HG03025 (cell line): ENCODE data around the gene AFF3.
A peak's percentile ranks its signal among the peaks of the same experiment; 100 is the strongest.

Experiments used
- ATAC-seq: cut with Tn5 transposase; IDR thresholded peaks from one replicate; pipeline ENCODE4 v1.9.1; 2021; ENCODE audit warnings: mild to moderate bottlenecking, moderate library complexity; ENCODE audit not compliant: unreplicated experiment, low FRiP score

The AFF3 gene

GRCh38 chr2:99602476-99602875 is 539.9 kb downstream of the AFF3 start:
- no peak for ATAC-seq

- ATAC-seq, result no peak
These were observed 541.3 kb downstream of the AFF3 start for GRCh38 chr2:99600981-99601651.

DNA sequence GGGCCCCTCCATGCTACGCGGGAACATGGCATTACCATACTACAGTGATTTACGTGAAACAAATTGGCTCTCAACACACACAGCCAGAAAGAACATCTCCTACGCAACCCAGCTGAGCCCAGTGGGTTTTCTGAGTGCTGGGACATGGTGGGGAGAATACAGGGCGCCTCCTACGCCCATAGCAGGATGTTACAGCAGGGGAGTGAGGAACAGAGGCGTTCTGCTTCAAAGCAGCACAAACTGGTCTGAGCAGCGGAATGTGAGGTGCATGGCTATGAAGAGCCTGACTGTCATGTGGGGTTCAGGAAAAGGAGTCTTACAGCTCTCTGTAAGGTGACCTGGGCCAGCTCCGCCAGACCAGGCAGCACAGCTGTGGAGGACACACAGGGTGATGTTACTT is 543.9 kb downstream of the AFF3 start:
- ATAC-seq, result no peak

GRCh38 chr2:99597616-99598015 is 544.8 kb downstream of the AFF3 start:
- no peak for ATAC-seq

- no peak for ATAC-seq
These were observed 547.0 kb downstream of the AFF3 start for GRCh38 chr2:99595373-99595772.

DNA sequence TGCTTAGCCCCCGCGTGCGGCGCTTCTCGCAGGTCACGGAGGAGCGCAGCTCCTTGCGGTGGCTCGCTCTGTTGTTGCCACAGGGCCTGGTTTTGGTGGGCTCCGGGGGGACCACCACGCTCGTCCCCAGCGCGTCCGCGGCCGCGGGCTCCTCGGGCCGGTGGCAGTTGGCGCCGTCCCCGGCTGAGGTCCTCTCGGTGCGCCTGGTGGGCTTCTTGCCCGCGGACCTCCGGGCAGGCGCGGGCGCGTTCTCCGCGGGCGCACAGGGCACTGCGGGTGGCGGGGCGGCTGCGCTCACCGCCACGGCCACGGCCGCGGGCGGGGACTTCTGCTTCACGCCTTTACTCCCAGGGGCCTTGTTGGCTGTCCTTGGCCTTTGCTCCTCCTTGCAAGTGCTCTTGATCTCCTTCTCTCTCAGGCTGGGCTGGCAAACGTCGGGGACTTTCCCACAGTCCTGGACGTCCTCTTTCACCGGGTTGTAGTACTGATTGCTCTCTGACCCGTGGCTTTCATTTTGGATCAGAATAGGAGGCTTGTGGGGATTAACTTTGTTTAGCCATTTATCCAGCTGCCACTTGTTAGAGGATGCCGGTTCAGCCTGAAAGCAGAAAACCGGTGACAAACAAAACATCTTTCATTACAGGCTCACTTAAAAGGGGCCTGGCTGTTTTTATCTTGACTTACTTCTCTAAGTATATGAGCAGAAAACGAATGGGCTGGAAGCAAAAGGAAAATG is 548.5 kb downstream of the AFF3 start:
- no peak for ATAC-seq

DNA sequence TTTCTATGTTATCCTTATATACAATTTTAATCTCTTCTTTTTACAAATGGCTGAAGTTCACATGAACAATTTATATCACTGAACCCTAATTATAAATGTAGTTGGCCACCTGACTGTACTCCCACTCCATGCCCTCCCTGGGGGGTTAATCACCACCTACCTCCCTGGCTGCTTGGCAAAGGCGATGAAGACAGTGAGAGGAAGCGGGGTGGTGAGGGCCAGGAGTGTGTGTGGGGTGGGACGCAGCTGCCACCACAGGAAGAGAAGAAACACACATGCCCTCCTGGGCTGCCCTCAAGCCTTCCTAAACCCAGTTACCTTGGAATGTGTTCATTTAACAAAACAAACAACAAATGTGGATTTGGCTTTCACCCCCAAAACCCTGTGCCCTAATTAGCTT is 565.6 kb downstream of the AFF3 start:
- ATAC-seq, result no peak

DNA sequence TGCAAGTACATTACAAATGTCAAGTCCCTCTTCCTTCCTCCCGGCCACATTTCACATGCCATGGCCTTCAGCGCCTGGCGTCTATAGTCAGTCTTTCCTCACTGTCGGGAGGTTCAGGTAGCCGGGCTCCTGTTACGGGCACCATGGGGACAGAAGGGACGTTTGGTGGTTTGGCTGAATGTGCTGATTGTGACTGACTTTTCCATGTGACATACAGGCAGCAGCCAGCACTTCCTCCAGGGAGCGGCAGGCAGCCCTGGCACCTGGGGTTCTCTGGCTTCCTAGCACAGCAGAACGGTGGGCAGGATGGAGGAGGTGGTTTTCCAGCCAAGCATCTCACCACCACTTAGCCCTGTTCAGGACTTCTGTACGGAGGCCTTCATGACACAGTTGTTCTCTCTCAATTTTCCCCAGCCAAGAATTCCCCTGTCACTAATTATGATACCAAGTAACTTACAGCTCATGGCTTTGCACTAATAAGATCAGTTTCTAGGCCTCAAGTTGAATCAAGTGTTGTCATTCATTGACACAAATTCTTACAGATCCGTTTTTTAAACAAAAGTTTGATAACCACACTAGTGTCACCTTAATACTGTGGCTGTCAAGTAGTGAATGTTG is 568.6 kb downstream of the AFF3 start:
- ATAC-seq, result no peak

- no peak for ATAC-seq
These were observed 569.8 kb downstream of the AFF3 start for GRCh38 chr2:99572373-99573164.

DNA sequence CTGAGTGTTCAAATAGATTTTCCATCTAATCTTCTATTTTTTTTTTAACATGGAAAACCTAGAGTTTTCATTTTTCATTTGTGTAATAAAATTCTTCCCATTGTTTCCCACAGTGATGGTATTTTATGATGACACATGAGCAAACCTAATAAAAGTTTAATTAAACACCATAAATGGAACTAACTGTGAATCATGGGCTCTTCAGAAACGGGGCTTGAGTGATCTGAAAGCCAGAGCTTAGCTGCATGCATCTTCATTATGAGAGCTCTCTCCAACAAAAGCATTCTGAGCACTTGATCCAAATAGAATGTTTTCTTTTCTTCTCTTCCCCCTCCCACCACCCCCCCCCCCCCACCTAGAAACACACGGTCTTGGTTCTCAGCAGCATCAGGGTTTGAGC is 570.4 kb downstream of the AFF3 start:
- no peak for ATAC-seq

GRCh38 chr2:99571533-99571932 is 570.9 kb downstream of the AFF3 start:
- no peak for ATAC-seq

DNA sequence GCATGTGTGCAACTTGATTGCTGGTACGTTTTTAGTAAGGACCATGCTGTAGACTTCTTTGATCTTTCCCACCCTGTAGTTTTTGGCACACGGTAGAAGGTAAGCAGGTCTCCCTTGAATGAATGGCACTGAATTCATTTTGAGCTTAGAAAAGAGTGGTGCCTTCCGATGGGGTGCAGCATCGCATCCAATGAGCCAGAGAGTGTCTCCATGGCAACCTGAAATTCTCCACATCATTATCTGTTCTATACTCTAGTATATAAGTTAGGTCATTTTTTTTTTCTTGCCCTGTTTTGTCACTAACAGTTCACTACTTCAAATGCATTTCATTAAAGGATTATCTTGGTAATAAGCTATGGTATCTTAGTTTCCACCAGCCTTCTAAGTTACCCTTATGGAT is 571.4 kb downstream of the AFF3 start:
- ATAC-seq, result no peak

DNA sequence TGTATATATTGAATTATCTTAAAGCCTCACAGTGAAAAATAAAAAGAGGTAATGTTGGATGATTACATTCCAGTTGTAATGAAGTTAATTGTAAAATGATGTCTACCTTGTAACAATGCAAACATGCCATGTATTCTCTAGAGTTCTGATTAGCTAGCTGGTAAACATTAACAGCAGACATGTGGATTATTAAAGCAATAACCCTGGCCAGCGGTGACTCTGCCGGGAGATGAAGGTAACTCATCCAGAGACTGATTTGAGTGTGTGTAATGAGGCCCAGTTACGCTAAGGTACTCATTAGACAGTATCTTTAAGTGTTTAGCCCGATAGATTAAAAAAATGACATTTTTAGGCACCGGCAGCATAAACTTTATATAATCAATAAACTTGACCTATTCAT is 573.0 kb downstream of the AFF3 start:
- no peak for ATAC-seq

DNA sequence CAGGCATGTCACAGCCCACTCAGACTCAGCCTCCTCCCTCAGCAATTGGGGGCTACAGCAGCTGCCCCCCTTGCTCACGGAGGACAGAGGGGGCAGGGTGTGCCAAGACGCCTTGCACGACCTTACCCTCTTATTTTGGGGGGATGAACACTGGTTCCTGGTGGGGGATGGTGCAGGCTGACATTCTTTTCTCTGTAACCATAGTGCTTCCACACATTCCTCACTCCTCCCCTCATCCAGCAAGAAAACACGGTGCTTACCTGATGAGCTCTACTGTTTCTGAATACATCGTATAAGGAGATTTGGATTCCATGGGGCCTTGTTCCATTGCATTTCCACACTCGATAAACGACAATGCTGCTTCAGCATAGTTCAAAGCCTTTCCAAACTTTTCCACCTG is 577.2 kb downstream of the AFF3 start:
- ATAC-seq, result no peak

GRCh38 chr2:99562516-99562915 is 579.9 kb downstream of the AFF3 start:
- ATAC-seq, result no peak

DNA sequence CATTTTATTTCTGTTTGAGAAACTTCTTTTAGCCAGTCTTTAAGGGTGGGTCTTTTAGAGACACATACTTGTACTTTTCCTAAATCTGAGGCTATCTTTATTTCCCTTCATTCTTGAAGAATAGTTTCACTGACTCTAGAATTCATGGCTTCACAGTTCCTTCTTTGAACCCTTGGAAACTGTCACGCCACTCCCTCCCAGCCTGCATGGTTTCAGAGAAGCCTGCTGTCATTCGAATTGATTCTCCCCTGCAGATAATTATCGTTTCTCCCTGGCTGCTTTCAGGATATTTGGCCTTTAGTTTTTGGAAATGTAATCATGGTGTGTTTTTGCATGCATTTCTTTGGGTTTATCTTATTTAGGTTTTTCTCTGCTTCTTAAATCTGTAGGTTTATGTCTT is 580.6 kb downstream of the AFF3 start:
- no peak for ATAC-seq

GRCh38 chr2:99559075-99559662 is 583.2 kb downstream of the AFF3 start:
- peak; percentile 49 for ATAC-seq

DNA sequence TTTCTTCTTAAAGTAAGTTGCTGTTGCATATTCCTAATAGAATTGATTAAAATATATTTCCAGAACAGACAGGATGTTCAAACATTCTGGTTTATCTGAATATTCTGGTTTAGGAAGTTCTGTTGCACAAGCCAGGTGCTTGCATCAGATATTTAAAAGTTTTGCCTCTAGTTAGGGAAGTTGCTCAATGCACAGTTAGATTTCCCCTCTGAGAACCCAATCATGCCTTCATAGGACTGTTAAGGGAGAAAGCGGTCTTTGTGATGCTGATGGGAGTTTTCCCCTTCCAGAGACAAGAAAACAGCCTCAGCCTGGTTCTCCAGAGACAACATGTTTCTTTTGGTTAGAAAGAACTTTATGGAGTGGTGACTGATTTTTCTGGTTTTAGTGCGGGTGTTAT is 587.0 kb downstream of the AFF3 start:
- no peak for ATAC-seq

- ATAC-seq, result no peak
These were observed 587.5 kb downstream of the AFF3 start for GRCh38 chr2:99554871-99555270.

DNA sequence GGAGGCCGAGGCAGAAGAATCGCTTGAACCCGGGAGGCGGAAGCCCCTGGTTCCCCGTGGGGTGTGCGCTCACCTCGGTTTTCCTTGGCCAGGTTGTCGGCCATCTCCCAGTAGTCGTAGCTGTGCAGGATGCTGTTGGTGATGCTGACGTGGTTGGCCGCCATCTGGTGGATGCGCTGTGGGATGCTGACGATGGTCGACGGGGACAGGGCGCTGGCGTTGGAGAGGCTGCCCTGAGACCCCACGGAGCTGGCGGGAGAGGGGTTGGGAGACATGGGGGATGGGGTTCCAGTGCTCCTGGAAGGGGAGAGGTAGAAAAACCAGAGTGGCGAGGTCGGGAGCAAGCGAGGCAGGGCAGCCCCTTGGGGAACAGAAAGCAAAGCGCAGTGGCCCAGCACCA is 588.2 kb downstream of the AFF3 start:
- ATAC-seq, result no peak

GRCh38 chr2:99552529-99552928 is 589.9 kb downstream of the AFF3 start:
- ATAC-seq, result no peak
